Measurements from ENCODE around the gene ZNF319. TPM values are rescaled to one million over a fixed set of nuclear protein-coding genes. Genes with fewer than 3 reads are reported as not detected.

Gene ZNF319
- total and polyA plus RNA-seq, 2 of the 13 experiments (the other 11 are each of a cell fraction or from before 2014, with no cell fraction given): 2.4 to 3.6 TPM

DNA sequence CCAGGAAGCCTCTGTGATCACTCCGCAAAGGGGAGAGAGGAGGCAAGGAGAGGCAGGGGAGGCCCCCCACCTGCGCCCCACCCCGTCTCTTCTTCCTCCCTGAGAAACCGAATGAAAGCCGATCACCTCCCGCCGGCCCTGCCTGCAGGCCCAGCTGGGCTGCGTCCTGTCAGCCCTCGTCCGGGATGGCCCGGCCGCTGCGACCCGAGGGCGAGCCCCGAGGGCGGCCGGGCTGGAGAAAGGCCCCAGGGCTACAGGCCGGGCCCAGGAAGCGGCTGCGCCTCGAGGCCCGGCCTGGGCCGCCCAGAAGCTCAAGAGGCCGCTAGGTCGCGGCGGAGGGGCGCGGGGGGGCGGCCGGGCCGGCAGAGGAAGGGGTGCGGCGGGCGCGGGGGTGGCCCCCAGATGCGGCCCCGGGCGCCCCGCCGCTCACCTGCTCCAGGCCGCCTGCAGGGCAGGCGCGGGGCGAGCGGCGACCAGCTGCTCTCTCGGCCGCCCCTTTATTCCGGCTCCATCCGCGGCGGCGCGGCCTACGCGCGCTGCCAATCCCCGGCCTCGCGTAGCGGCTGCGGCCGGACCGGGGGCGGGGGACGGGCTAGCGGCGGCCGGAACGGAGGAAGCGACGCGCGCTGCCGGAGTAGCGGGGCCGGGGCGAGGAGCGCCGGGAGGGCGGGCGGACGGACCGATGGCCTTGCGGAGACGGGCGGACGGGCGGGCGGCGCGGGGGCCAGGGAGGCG, at the start of gene ZNF319 (continued):
- TF ChIP-seq ZNF841 (CRISPR knock-in tag; IDR thresholded peaks at IDR 0.05; ENCODE audit: borderline replicate concordance): peak; percentile 83
- no peak for TF ChIP-seq ZNF329 (CRISPR knock-in tag; IDR thresholded peaks at IDR 0.05; ENCODE audit: low read depth)
- no peak for TF ChIP-seq ZNF501 (CRISPR knock-in tag; IDR thresholded peaks at IDR 0.05)
- TF ChIP-seq, protein P1, sequence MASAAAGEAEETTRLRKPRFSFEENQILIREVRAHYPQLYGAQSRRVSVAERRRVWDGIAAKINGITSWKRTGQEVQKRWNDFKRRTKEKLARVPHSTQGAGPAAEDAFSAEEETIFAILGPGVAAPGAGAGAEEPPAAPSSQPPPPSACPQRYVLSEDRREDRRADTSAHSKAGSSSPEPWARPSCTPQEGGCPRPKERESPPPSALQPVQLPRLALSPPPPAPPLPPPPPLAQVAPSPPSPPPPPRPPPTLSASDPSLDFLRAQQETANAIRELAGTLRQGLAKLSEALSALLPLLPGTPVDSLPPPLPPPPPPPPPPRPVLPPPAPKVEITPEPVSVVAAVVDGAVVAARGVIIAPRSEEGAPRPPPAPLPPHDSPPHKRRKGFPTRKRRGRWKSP (CRISPR knock-in tag; IDR thresholded peaks at IDR 0.05): peak; percentile 13; the same call in 1 of the 2 replicates
- peak; percentile 98 for TF ChIP-seq ZFX (CRISPR knock-in tag; IDR thresholded peaks at IDR 0.05; ENCODE audit: low read depth)
- TF ChIP-seq ZNF614 (CRISPR knock-in tag; IDR thresholded peaks at IDR 0.05; ENCODE audit: borderline replicate concordance): no peak
- no peak for TF ChIP-seq HOXA7 (CRISPR knock-in tag; IDR thresholded peaks at IDR 0.05)
- peak; percentile 13; the same call in 1 of the 2 replicates for TF ChIP-seq SPEN (CRISPR knock-in tag; IDR thresholded peaks at IDR 0.05; ENCODE audit: low read depth)
- TF ChIP-seq, protein P2, sequence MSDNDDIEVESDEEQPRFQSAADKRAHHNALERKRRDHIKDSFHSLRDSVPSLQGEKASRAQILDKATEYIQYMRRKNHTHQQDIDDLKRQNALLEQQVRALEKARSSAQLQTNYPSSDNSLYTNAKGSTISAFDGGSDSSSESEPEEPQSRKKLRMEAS (IDR thresholded peaks at IDR 0.05): 0 out of 2 replicates have a peak, but pooled peaks have one; percentile 31
- TF ChIP-seq ZNF563 (CRISPR knock-in tag; IDR thresholded peaks at IDR 0.05): peak; percentile 83
- TF ChIP-seq, protein P3, sequence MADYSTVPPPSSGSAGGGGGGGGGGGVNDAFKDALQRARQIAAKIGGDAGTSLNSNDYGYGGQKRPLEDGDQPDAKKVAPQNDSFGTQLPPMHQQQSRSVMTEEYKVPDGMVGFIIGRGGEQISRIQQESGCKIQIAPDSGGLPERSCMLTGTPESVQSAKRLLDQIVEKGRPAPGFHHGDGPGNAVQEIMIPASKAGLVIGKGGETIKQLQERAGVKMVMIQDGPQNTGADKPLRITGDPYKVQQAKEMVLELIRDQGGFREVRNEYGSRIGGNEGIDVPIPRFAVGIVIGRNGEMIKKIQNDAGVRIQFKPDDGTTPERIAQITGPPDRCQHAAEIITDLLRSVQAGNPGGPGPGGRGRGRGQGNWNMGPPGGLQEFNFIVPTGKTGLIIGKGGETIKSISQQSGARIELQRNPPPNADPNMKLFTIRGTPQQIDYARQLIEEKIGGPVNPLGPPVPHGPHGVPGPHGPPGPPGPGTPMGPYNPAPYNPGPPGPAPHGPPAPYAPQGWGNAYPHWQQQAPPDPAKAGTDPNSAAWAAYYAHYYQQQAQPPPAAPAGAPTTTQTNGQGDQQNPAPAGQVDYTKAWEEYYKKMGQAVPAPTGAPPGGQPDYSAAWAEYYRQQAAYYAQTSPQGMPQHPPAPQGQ (CRISPR knock-in tag; IDR thresholded peaks at IDR 0.05; ENCODE audit: borderline replicate concordance): no peak
- peak; percentile 26; the same call in 1 of the 2 replicates for TF ChIP-seq ARNT2 (CRISPR knock-in tag; IDR thresholded peaks at IDR 0.05; ENCODE audit: low read depth)
- no peak for TF ChIP-seq ZNF816 (CRISPR knock-in tag; IDR thresholded peaks at IDR 0.05; ENCODE audit: borderline replicate concordance)
- TF ChIP-seq ZNF577 (CRISPR knock-in tag; IDR thresholded peaks at IDR 0.05; ENCODE audit: borderline replicate concordance, low read depth): no peak
- TF ChIP-seq HNRNPK (IDR thresholded peaks at IDR 0.05; ENCODE audit: low read depth, low read length, poor library complexity, severe bottlenecking): peak; percentile 5
- no peak for TF ChIP-seq CHD4 (IDR thresholded peaks at IDR 0.05; ENCODE audit: borderline replicate concordance, low read length)
- peak; percentile 27; the same call in 1 of the 2 replicates for TF ChIP-seq ZSCAN21 (CRISPR knock-in tag; IDR thresholded peaks at IDR 0.05; ENCODE audit: borderline replicate concordance)
- TF ChIP-seq, protein P4, sequence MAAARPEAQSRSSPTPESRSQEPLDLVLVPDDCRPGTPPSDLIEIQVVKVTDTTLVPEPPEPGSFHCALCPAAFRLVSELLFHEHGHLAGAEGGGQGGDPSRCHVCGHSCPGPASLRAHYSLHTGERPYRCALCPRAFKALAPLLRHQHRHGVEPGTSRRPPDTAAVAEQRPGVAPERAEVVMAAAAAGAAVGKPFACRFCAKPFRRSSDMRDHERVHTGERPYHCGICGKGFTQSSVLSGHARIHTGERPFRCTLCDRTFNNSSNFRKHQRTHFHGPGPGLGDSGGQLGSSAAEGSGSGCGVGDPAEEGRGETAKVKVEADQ (CRISPR knock-in tag; IDR thresholded peaks at IDR 0.05; ENCODE audit: borderline replicate concordance): 0 out of 2 replicates have a peak, but pooled peaks have one; percentile 36
- no peak for TF ChIP-seq ZNF7 (CRISPR knock-in tag; IDR thresholded peaks at IDR 0.05)
- no peak for TF ChIP-seq NONO (IDR thresholded peaks at IDR 0.05)
- peak; percentile 46; the same call in 1 of the 2 replicates for TF ChIP-seq NONO (CRISPR knock-in tag; conservative IDR thresholded peaks at IDR 0.05)
- TF ChIP-seq MIER3 (CRISPR knock-in tag; IDR thresholded peaks at IDR 0.05; ENCODE audit: borderline replicate concordance): no peak
- TF ChIP-seq, protein P5, sequence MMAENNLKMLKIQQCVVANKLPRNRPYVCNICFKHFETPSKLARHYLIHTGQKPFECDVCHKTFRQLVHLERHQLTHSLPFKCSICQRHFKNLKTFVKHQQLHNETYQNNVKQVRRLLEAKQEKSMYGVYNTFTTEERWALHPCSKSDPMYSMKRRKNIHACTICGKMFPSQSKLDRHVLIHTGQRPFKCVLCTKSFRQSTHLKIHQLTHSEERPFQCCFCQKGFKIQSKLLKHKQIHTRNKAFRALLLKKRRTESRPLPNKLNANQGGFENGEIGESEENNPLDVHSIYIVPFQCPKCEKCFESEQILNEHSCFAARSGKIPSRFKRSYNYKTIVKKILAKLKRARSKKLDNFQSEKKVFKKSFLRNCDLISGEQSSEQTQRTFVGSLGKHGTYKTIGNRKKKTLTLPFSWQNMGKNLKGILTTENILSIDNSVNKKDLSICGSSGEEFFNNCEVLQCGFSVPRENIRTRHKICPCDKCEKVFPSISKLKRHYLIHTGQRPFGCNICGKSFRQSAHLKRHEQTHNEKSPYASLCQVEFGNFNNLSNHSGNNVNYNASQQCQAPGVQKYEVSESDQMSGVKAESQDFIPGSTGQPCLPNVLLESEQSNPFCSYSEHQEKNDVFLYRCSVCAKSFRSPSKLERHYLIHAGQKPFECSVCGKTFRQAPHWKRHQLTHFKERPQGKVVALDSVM (CRISPR knock-in tag; IDR thresholded peaks at IDR 0.05): peak; percentile 15; the same call in 1 of the 2 replicates
